Sigmoid colon (tissue), 4 donors: ENCODE data around the gene OR5M11.
"Not testable (repeated sequence)": the region's sequence is repeated elsewhere in the genome, so short reads cannot be mapped to it uniquely, and the experiment has no call there.

Experiments
- EP300 ChIP-seq, 4 donors: sonication (generic); formaldehyde crosslinking; IDR thresholded peaks; one replicate each; pipeline ENCODE4 v1.6.1; 2017; ENCODE audit warnings: antibody characterized with exemption in 4 of 4
- POLR2A ChIP-seq, 2 donors: fragments of 450-650 bp; IDR thresholded peaks; one replicate each; pipeline ENCODE4 v1.6.1; 2016; ENCODE audit warnings: antibody characterized with exemption in 2 of 2, mild to moderate bottlenecking in 2 of 2, moderate library complexity in 2 of 2
- TF ChIP-seq, protein P1 (sequence below), 4 experiments: fragments of 450-650 bp in 3 of 4; fragments of 200-600 bp in 1 of 4; IDR thresholded peaks; one replicate each; pipeline ENCODE4 v1.5.1; 2016 to 2019; ENCODE audit warnings: antibody characterized with exemption in 4 of 4, mild to moderate bottlenecking in 3 of 4, moderate library complexity in 2 of 4

GRCh38 chr11:56592088-56592717 is 49.1 kb upstream of the OR5M11 start:
- not testable (repeated sequence) for TF ChIP-seq EP300, POLR2A (IDR thresholded peaks at IDR 0.05)
- TF ChIP-seq, protein P1, sequence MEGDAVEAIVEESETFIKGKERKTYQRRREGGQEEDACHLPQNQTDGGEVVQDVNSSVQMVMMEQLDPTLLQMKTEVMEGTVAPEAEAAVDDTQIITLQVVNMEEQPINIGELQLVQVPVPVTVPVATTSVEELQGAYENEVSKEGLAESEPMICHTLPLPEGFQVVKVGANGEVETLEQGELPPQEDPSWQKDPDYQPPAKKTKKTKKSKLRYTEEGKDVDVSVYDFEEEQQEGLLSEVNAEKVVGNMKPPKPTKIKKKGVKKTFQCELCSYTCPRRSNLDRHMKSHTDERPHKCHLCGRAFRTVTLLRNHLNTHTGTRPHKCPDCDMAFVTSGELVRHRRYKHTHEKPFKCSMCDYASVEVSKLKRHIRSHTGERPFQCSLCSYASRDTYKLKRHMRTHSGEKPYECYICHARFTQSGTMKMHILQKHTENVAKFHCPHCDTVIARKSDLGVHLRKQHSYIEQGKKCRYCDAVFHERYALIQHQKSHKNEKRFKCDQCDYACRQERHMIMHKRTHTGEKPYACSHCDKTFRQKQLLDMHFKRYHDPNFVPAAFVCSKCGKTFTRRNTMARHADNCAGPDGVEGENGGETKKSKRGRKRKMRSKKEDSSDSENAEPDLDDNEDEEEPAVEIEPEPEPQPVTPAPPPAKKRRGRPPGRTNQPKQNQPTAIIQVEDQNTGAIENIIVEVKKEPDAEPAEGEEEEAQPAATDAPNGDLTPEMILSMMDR (IDR thresholded peaks at IDR 0.05), result not testable (repeated sequence)
